ENCODE data around the gene TUBA1B. TPM values are rescaled to one million over a fixed set of nuclear protein-coding genes. Genes with fewer than 3 reads are reported as not detected.

TUBA1B gene
- total RNA-seq, 1 experiment from 2014 or later: 3,645 TPM

- no peaks in the 10 kb centered on the region for H3K27me3 ChIP-seq (replicated peaks; ENCODE audit: insufficient read depth, low read depth, low read length, poor library complexity)
- intact Hi-C loops (cut with micrococcal nuclease; ENCODE audit: unreplicated experiment): no loop called here
- DNase-seq (ENCODE audit: low spot score): no peak
- ChIA-PET CTCF (no interaction called here), POLR2A (ENCODE audit: low non-redundant PET) (no interaction called here)
- peaks cover 8% of the 10 kb centered on the region for H3K4me1 ChIP-seq (ENCODE audit: insufficient read depth, low read length, poor library complexity, severe bottlenecking)
- no TSS peak for BruUV-seq (replicated peaks)
- no peaks in the 10 kb centered on the region for H3K36me3 ChIP-seq (ENCODE audit: insufficient read depth, low read length, poor library complexity, severe bottlenecking)
- H3K9me3 ChIP-seq (ENCODE audit: low read depth, low read length, poor library complexity, severe bottlenecking): no peaks in the 10 kb centered on the region
- TF ChIP-seq CTCF (conservative IDR thresholded peaks at IDR 0.05; ENCODE audit: low read depth, low read length) (no peak), EZH2 (IDR thresholded peaks at IDR 0.05; ENCODE audit: borderline replicate concordance, low read depth, low read length, poor library complexity, severe bottlenecking) (no peak)
- H3K27ac ChIP-seq (ENCODE audit: low read depth, low read length, poor library complexity, severe bottlenecking): no peak overlapping the region
- no peak overlapping the region for H3K4me3 ChIP-seq (ENCODE audit: low read depth, low read length, poor library complexity, severe bottlenecking)
These were observed 29.2 kb upstream of the TUBA1B start for GRCh38 chr12:49160399-49160798.

- intact Hi-C loops (cut with micrococcal nuclease; ENCODE audit: unreplicated experiment): no loop called here
- POLR2A ChIA-PET (ENCODE audit: low non-redundant PET): interaction anchor here (0.7 kb wide), 1 partner anchor 34 kb away, joined by 16 read pairs; no protein-coding TSS in a partner anchor
- BruUV-seq (replicated peaks): no TSS peak
- Histone ChIP-seq H3K36me3 (ENCODE audit: insufficient read depth, low read length, poor library complexity, severe bottlenecking) (no peaks in the 10 kb centered on the region), H3K9me3 (ENCODE audit: low read depth, low read length, poor library complexity, severe bottlenecking) (no peaks in the 10 kb centered on the region), H3K27ac (ENCODE audit: low read depth, low read length, poor library complexity, severe bottlenecking) (no peak overlapping the region), H3K4me3 (ENCODE audit: low read depth, low read length, poor library complexity, severe bottlenecking) (no peak overlapping the region), H3K27me3 (replicated peaks; ENCODE audit: insufficient read depth, low read depth, low read length, poor library complexity) (no peaks in the 10 kb centered on the region), H3K4me1 (ENCODE audit: insufficient read depth, low read length, poor library complexity, severe bottlenecking) (no peaks in the 10 kb centered on the region)
- CTCF ChIA-PET: no interaction called here
- no peak for DNase-seq (ENCODE audit: low spot score)
- TF ChIP-seq CTCF (conservative IDR thresholded peaks at IDR 0.05; ENCODE audit: low read depth, low read length): no peak
- TF ChIP-seq EZH2 (IDR thresholded peaks at IDR 0.05; ENCODE audit: borderline replicate concordance, low read depth, low read length, poor library complexity, severe bottlenecking): no peak
These were observed 23.0 kb upstream of the TUBA1B start for GRCh38 chr12:49154221-49154620.

GRCh38 chr12:49147384-49147783, 16.2 kb upstream of the TUBA1B start:
- no peak overlapping the region for H3K4me3 ChIP-seq (ENCODE audit: low read depth, low read length, poor library complexity, severe bottlenecking)

More at GRCh38 chr12:49147384-49147783, 16.2 kb upstream of the TUBA1B start:
- TF ChIP-seq EZH2 (IDR thresholded peaks at IDR 0.05; ENCODE audit: borderline replicate concordance, low read depth, low read length, poor library complexity, severe bottlenecking): no peak
- TF ChIP-seq CTCF (conservative IDR thresholded peaks at IDR 0.05; ENCODE audit: low read depth, low read length): no peak
- no peak for DNase-seq (ENCODE audit: low spot score)
- Histone ChIP-seq H3K9me3 (ENCODE audit: low read depth, low read length, poor library complexity, severe bottlenecking) (no peaks in the 10 kb centered on the region), H3K4me1 (ENCODE audit: insufficient read depth, low read length, poor library complexity, severe bottlenecking) (no peaks in the 10 kb centered on the region), H3K27ac (ENCODE audit: low read depth, low read length, poor library complexity, severe bottlenecking) (no peak overlapping the region), H3K36me3 (ENCODE audit: insufficient read depth, low read length, poor library complexity, severe bottlenecking) (no peaks in the 10 kb centered on the region), H3K27me3 (replicated peaks; ENCODE audit: insufficient read depth, low read depth, low read length, poor library complexity) (no peaks in the 10 kb centered on the region)
- intact Hi-C loops (cut with micrococcal nuclease; ENCODE audit: unreplicated experiment): no loop called here
- ChIA-PET CTCF (interaction anchor here (0.6 to 1.1 kb wide), 3 partner anchors 17 to 49 kb away, joined by 3 to 12 read pairs (median 11); no protein-coding TSS in a partner anchor), POLR2A (ENCODE audit: low non-redundant PET) (no interaction called here)
- no TSS peak for BruUV-seq (replicated peaks)
